H54 (cell line): Measurements from ENCODE around the gene PRSS23.

Experiments
- DNase-seq: peaks from one replicate; pipeline ENCODE4 v3.0.0; 2011; ENCODE audit warnings: low spot score, mixed read lengths; ENCODE audit not compliant: insufficient read length
- FAIRE-seq: peaks from 3 replicates; lab custom pipeline; 2011; peaks lifted over from hg19 to GRCh38; lab: Jason Lieb, UNC
- POLR2A ChIP-seq: IDR thresholded peaks from 2 replicates; pipeline ENCODE4 v1.6.1; 2011; ENCODE audit warnings: low read depth, mild to moderate bottlenecking, low read length

The PRSS23 gene

DNA sequence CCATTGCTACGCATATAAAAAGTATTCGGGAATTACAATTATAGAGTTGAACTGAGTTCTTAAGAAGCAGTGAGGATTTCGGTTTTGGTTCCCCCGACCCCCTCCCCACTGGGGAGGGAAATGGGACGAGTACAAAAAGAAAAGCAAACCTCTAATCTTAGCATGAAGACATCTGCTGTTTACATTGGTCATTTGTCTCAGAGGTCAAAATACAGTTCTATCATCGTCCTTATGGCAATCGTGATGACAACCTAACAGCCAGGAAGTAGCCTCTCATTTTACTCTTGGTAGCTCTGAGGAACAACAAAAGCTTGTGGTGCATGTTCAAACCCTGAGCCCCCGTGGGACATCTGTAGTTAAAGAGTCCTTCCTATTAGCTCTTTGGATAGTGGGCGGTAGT is 3.2 kb upstream of the PRSS23 start:
- no peak for DNase-seq
- no peak for FAIRE-seq

DNA sequence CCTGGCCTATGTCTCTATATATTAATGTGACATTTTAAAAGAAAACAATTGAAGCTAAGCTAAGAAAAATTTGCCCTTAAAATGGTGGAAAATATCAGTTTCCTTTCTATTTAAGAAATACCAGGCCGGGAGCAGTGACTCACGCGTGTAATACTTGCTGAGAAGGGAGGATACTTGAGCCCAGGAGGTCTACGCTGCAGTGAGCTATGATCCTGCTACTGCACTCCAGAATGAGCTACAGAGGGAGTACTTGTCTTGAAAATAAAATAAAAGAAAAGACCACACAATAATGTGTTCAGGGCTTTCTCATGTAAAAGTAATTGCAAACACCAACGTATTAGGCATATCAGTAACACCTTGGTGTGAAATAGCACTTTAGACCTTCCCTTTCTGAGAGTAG is 1.4 kb upstream of the PRSS23 start:
- no peak for TF ChIP-seq POLR2A

More for the DNA sequence above, 3.2 kb upstream of the PRSS23 start:
- TF ChIP-seq POLR2A, result no peak

DNA sequence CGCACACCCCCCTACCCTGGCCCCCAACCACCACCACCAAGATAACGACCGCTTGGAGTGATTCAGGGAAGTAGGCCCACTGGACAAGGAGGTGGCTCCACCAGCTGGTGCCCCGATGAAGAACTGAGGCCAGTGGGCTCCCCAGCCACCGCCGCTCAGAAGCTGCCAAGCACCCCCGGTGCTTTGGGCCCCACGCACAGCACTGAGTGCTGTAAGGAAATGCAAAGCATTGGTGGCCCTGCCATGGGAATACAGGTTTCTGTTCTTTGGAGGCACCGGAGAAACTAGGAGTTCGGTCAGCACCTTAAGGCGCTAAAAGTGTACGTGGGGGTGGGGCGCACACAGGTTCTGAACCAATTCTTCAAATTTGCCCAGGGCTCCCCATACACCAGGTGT is 664 bp upstream of the PRSS23 start:
- DNase-seq (no peak), FAIRE-seq (no peak)
- no peak for TF ChIP-seq POLR2A

More for the DNA sequence above, 1.4 kb upstream of the PRSS23 start:
- FAIRE-seq (peak; percentile 86), DNase-seq (no peak)

DNA sequence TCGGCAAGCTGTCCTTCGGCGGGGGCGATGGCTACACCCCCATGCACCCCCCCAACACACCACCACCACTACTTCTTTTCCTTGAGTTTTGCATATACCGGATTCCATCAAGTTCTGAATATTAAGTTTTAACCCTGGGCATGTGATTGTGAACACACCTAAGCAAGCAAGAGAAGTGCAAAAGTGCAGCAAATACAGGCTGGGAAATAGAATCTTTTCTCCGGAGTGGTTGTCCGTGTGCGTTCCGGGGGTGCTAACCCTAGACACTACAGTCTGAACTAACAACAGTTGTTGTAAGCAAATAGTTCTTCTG is 574 bp downstream of the PRSS23 start:
- TF ChIP-seq POLR2A, result no peak
- no peak for FAIRE-seq
- no peak for DNase-seq

DNA sequence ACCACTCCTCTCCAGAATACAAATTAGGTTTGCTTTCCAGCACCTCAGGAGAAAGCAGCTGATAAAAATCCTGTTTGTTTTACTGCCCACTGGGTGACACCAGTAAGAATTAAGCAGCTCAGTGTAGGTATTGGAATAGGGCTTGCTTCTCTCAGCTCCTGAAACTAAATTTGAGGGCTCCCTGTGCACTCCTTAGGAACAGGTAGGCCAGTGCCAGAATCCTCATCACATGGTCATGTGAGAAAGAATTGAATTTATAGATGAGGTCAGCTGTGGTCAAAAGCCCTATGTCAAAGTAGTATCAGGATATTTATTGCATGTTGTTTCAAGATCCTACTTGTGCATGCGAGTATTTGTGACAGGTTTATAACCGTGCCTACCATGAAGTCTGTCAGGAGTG is 1.0 kb downstream of the PRSS23 start:
- FAIRE-seq (no peak), DNase-seq (no peak)
- TF ChIP-seq POLR2A, result no peak

DNA sequence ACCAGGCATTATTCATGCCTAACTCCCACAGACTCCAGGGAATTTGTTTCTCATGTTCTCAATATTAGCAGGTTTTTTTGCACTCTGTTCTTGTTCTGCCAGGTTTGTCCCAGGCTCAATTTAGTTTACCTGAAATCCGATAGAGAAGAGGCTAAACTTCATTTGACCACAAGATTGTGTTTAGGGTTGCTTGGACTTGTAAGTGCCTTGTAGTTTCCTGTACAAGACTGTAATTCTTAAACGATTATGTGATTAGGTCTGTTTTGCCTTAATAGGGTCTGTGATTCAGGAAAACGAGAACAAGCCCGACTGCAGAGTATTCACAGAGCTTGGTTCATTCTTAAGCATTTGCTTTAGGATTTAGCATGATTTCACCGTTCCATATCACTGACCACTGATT is 1.8 kb downstream of the PRSS23 start:
- FAIRE-seq, result no peak
- DNase-seq, result no peak
- TF ChIP-seq POLR2A, result no peak

DNA sequence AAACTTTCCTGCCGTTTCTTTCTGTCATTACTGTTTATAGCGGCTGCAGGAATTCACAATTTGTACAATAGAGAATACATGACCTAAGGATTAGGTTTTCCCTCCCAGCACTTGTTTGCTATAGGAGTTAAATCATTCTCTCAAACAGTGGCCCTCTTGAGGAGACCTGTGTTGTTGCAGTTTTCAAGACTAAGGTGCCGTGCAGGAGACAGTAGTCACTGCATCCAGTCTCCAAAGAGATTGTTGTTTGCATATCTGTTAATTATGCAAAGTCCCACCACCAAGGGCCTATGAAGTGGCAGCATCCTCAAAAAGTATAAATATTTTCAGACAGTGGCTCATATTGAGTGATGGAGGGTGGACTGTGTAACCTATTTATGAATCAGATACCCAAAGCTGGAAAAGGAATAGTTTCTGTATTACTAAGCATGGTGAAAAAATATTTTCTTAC is 2.3 kb downstream of the PRSS23 start:
- no peak for DNase-seq
- no peak for TF ChIP-seq POLR2A
- peak; percentile 80 for FAIRE-seq

DNA sequence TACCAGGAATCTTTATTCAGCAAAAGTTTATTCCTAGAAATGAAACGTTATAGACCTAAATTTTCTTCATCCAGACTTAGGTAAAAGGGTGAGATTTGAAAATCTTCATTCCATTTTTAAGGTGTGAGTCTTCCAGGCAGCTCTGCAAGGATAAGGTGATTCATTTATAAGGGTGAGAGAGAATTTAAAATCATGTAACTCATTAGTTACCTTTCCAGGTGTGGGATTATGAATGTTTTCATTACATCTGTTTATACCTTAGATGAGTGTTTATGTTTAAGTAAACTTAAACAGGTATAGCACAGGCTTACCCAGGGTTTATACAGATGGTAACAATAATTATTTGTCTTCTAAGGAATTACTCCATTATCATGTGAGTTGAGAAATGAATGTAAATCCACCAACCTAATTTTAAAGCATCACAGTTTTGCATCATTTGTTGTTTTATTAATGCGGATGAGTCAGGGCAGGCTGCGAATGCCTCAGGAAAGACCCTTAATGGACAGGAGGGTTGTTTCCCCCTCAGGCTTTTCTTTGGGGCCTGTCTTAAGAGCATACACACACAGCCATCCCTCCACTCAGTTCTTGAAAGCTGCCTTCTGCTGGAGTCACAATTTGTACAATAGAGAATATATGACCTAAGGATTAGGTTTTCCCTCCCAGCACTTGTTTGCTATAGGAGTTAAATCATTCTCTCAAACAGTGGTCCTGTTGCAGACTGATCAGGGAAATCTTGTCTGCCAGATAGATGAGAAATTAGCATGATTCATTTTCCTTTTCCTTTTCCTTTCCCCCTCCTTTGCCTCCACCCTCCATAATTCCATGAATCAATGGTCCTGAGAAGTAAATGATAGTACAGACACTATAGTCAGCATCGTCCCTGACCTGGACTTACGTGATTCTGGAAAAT is 3.0 kb downstream of the PRSS23 start:
- TF ChIP-seq POLR2A, result no peak
- no peak for FAIRE-seq
- no peak for DNase-seq

DNA sequence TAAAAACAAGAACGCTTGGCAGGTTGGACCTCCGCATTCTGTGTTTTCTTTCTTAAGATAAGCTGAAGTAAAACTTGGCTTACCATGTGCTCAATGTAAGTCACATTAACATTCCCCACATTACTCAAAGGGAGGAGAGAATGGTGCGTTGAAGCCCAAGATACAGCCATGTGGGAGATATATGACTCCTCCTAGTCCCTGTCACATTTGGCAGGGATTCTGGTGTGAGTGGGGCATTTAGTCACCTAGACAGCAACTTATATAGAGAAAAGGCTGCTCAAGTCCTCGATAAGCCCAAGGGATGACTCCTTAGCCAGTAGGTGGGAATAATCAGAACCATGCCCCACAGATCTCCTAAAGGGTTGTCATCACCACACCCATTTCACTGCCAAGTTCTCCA is 4.6 kb downstream of the PRSS23 start:
- no peak for TF ChIP-seq POLR2A
- no peak for FAIRE-seq

DNA sequence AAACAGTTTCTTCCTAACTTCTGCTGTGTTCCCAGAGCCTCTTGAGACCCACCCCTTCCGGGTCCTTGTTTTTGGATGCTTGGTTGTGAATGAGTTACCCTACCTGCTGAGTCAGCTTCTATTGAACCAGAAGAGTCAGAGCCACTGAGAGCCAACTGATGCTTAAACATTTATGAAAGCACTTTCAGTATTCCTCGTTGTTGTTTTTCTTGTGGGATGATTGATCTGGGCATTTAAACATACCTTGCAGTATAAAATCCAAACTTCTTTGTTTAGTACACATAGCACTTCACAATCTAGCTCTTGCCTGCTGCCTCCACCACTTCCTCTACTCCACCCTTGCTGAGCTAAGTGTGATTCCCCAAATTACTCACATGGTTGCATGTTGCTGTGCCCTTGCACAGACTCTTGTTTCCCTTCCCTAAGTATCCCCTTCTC is 5.5 kb downstream of the PRSS23 start:
- FAIRE-seq, result peak; percentile 66
- DNase-seq, result no peak
- no peak for TF ChIP-seq POLR2A

More for the DNA sequence above, 4.6 kb downstream of the PRSS23 start:
- DNase-seq, result no peak

DNA sequence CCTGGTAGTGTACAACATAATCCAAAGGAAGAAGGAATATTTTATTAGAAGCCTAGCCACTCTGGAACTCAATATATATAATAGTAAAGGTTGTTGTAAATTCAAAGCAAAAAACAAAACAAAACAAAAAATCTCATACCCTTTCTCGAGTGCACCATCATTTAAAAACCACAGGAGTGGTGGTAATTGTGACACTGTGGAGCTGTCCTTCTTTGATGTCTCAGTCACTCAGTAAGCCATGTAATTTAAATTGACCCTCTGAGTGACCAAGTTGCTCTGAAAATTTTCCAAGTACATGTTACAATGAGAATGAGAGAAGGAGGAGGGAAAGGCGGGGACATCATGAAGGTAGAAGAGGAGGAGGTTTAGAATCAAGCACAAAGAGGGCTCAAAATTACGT is 6.6 kb downstream of the PRSS23 start:
- TF ChIP-seq POLR2A, result no peak
- FAIRE-seq, result no peak
- DNase-seq, result no peak

DNA sequence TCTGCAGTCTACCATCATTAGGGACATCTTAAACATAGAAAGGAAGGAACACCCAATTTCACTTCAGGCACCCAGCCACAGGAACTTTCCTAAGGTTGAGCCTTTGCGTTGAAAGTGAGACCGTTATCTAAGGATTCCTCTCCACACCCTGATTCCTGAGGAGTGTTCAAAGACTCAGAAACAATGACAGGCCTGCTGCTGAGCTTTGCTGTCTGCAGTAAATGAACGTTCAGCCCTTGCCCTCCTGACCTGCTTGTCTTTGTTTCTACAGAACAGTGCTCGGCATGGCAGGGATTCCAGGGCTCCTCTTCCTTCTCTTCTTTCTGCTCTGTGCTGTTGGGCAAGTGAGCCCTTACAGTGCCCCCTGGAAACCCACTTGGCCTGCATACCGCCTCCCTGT is 7.0 kb downstream of the PRSS23 start:
- no peak for FAIRE-seq

DNA sequence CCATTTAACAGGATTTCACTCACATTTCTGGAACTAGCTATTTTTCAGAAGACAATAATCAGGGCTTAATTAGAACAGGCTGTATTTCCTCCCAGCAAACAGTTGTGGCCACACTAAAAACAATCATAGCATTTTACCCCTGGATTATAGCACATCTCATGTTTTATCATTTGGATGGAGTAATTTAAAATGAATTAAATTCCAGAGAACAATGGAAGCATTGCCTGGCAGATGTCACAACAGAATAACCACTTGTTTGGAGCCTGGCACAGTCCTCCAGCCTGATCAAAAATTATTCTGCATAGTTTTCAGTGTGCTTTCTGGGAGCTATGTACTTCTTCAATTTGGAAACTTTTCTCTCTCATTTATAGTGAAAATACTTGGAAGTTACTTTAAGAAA is 9.2 kb downstream of the PRSS23 start:
- DNase-seq (no peak), FAIRE-seq (no peak)
- TF ChIP-seq POLR2A, result no peak

More for the DNA sequence above, 7.0 kb downstream of the PRSS23 start:
- no peak for DNase-seq
- no peak for TF ChIP-seq POLR2A

DNA sequence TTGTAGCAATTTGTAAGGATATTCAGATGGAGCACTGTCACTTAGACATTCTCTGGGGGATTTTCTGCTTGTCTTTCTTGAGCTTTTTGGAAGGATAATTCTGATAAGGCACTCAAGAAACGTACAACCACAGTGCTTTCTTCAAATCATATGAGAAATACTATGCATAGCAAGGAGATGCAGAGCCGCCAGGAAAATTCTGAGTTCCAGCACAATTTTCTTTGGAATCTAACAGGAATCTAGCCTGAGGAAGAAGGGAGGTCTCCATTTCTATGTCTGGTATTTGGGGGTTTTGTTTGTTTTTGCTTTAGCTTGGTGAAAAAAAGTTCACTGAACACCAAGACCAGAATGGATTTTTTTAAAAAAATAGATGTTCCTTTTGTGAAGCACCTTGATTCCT is 9.9 kb downstream of the PRSS23 start:
- FAIRE-seq (no peak), DNase-seq (no peak)
- TF ChIP-seq POLR2A, result no peak

DNA sequence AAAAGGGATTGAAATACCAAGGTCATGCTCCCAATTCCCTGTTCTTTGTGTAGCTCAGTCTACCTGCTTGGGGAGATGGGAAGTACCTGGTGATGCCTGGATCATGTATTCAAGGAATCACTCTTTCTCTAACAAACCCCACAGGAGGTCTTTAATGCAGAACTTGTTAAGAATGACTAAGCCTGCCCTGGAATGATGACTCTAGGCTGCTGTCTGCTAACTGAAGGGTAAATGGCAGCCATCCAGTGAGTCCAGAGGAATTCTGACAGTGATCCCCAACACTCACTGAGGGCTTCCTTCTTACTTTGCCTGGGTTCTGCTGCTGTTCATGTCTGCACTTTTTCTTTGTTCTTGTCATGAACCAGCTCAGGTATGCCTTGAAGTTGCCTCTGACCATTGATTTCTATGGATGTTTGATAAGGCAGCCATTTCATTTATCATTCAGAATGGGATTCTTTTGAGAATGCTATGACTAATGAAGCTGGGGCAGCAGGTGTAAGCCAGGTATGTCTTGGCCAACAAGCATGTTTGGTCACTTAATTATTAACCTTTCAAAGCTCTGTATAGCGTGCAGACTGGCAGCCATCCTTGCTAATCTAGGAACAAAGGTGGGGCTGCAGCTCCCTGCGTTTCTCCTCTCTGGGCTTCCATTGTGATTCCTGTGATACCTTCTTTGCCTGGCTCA is 11.4 kb downstream of the PRSS23 start:
- FAIRE-seq, result peak; percentile 78

More for the DNA sequence above, 11.4 kb downstream of the PRSS23 start:
- peak; percentile 41 for DNase-seq
- TF ChIP-seq POLR2A, result no peak
